RWPE2 (cell line): ENCODE data around the gene LAIR1.
"Not testable (repeated sequence)": the region's sequence is repeated elsewhere in the genome, so short reads cannot be mapped to it uniquely, and the experiment has no call there.

Experiments
- ATAC-seq: fragments of 200-7000 bp; cut with Tn5 transposase; 3 replicates; pipeline ENCODE4 v1.9.1; 2021; ENCODE audit warnings: low read depth
- DNase-seq: peaks from one replicate; pipeline ENCODE4 v3.0.0-alpha.2; 2020; ENCODE audit warnings: low spot score
- H3K27ac ChIP-seq: fragments of 450-650 bp; 2 replicates; pipeline ENCODE4 v1.5.1; 2017; ENCODE audit warnings: mild to moderate bottlenecking; ENCODE audit not compliant: poor library complexity, severe bottlenecking
- H3K27me3 ChIP-seq: fragments of 250-450 bp; sonication (Bioruptor Pico); 2 replicates; pipeline ENCODE4 v1.5.1; 2021; ENCODE audit warnings: mild to moderate bottlenecking, moderate library complexity; ENCODE audit not compliant: insufficient read depth, poor library complexity, severe bottlenecking
- H3K36me3 ChIP-seq: fragments of 250-450 bp; sonication (Bioruptor Pico); 2 replicates; pipeline ENCODE4 v1.5.1; 2020; ENCODE audit warnings: low read depth, mild to moderate bottlenecking, moderate library complexity
- H3K4me1 ChIP-seq: fragments of 250-450 bp; sonication (Bioruptor Pico); 2 replicates; pipeline ENCODE4 v1.5.1; 2021; ENCODE audit warnings: mild to moderate bottlenecking, moderate library complexity; ENCODE audit not compliant: insufficient read depth, poor library complexity, severe bottlenecking
- H3K4me3 ChIP-seq: fragments of 250-450 bp; sonication (Bioruptor Pico); 2 replicates; pipeline ENCODE4 v1.5.1; 2021; ENCODE audit warnings: mild to moderate bottlenecking, moderate library complexity; ENCODE audit not compliant: severe bottlenecking
- H3K9me3 ChIP-seq: fragments of 250-450 bp; sonication (Bioruptor Pico); 2 replicates; pipeline ENCODE4 v1.5.1; 2021; ENCODE audit warnings: mild to moderate bottlenecking, moderate library complexity; ENCODE audit not compliant: severe bottlenecking
- CTCF ChIP-seq: fragments of 450-650 bp; IDR thresholded peaks from one replicate; pipeline ENCODE4 v1.5.1; 2017; ENCODE audit warnings: mild to moderate bottlenecking, moderate library complexity; ENCODE audit not compliant: poor library complexity, severe bottlenecking

The LAIR1 gene

GRCh38 chr19:54369688-54370433 lies 5.1 kb upstream of the LAIR1 start:
- H3K27me3 ChIP-seq, H3K36me3 ChIP-seq, H3K4me1 ChIP-seq, H3K27ac ChIP-seq, DNase-seq, H3K4me3 ChIP-seq, ATAC-seq, H3K9me3 ChIP-seq: not testable (repeated sequence)

DNA sequence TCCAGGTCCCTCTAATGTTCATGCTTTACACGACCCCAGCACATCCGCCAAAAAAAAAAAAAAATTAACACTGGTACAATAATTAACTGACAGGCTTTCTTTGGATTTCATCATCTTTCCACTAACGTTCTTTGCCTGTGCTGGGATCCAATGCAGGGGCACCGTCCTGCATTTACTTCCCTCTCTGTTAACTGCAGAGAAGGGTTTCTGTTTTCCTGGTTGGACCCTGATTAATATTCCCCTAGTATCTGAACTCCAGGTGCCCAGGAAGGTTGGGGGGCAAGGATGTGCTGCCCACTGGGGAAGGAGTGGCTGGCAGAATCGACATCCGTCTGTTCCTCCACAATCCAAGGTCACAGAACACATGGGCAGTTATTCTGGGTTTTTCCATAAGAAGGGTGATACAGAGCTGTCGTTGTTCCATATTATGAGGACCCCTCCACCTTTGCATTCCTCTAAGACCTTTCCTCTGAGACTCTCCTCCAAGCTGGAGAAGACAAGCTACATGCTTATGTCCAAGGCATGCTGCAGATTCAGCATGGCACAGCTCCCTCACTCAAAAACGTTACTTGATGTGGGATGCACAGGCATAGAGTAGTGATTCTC lies 4.5 kb upstream of the LAIR1 start:
- no peak for TF ChIP-seq CTCF
- Histone ChIP-seq H3K27me3 (peaks cover 4% of the 10 kb centered on the region), H3K4me1 (no peaks in the 10 kb centered on the region), H3K4me3 (no peak overlapping the region), H3K27ac (no peak overlapping the region), H3K9me3 (no peaks in the 10 kb centered on the region), H3K36me3 (no peaks in the 10 kb centered on the region)
- DNase-seq (no peak), ATAC-seq (no peak)

DNA sequence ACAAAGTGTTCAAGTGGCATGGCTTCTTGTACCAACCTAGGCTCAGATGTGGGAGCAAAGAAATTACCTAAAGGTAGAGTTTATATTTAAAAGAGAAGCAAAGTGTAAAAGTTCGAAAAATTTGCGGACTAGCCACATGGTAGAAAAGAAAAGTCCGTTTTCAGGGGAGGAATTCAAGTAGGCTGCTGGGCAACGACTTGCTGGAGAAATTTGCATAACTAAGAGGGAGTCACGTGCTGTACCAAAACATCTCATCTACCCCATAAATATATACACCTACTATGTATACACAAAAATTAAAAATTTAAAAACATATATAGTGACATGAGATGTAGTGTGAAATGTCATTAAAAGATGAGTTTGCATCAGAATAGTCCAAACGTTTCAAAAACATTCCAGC lies 2.1 kb upstream of the LAIR1 start:
- ATAC-seq (no peak), DNase-seq (no peak)
- H3K27me3 ChIP-seq: peaks cover 4% of the 10 kb centered on the region
- no peak for TF ChIP-seq CTCF
- H3K9me3 ChIP-seq: no peaks in the 10 kb centered on the region
- H3K4me3 ChIP-seq: no peak overlapping the region
- H3K36me3 ChIP-seq: no peaks in the 10 kb centered on the region
- H3K4me1 ChIP-seq: no peaks in the 10 kb centered on the region
- H3K27ac ChIP-seq: no peak overlapping the region

DNA sequence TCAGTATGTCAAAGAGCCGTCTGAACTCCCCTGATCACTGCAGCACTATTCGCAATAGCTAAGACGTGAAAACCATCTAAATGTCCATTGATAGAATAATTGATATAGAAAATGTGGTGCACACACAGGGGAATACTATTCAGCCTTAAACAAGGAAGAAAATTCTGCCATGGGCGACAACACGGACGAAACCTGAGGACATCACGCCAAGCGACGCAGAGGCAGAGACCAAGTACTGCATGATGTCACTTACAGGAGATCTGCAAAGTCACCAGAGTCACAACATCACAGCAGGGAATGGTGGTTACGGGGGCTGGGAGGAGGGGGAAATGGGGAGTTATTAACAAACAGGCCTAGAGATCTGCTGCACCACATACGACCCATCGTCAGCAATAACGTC lies 1.1 kb upstream of the LAIR1 start:
- not testable (repeated sequence) for H3K36me3 ChIP-seq, ATAC-seq, H3K27me3 ChIP-seq, H3K9me3 ChIP-seq, H3K4me3 ChIP-seq, H3K27ac ChIP-seq, DNase-seq, H3K4me1 ChIP-seq

GRCh38 chr19:54361680-54362422 lies 2.9 kb downstream of the LAIR1 start:
- not testable (repeated sequence) for H3K4me3 ChIP-seq, H3K27ac ChIP-seq, H3K27me3 ChIP-seq, ATAC-seq, H3K36me3 ChIP-seq, H3K4me1 ChIP-seq, H3K9me3 ChIP-seq, DNase-seq

DNA sequence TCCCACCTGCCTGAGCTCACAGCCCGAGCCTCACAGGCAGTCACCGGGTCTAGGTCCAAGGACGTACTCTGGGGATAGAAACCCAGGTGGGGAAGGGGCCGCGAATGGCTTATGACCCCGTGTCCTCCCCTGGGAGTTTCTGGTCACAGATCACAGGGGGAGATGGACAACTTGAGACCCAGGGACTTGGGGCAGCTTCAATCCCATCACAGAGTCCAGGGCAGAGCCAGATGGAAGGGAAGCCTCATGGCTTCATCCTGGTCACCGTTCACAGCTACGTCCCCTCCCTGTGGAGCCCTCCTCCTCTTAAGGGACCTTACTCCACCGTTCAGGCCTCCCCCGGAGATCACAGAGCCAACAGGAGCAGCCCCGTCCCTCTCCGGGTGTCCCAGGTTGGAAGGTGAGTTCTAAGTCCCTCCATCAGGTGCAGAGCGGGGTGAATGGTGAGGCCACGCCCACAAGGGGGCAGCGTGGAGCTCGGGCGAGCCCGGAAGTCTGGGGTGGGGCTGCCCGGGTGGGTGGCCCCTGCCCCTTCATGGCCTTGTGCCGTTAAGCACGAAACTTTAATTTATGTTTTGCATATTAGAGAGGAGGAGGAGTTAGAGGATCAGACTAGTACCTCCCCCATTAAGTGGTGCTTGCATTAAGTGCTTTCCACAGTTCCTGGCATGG lies 5.4 kb downstream of the LAIR1 start:
- not testable (repeated sequence) for H3K4me1 ChIP-seq, H3K36me3 ChIP-seq, H3K27ac ChIP-seq, H3K27me3 ChIP-seq, H3K4me3 ChIP-seq, H3K9me3 ChIP-seq, DNase-seq
- peak; percentile 64; the same call in 2 of the 3 replicates for ATAC-seq
